Activated CD8-positive, alpha-beta memory T cell treated with anti-CD3 and anti-CD28 coated beads for 1 hour (primary cell): ENCODE data around the gene WDR75.

ENCODE experiments used
- DNase-seq, 2 donors: peaks; one replicate each; pipeline ENCODE4 v3.0.0-alpha.2; 2020; ENCODE audit warnings: low read depth in 1 of 2; ENCODE audit errors: extremely low read depth in 1 of 2

The WDR75 gene

DNA sequence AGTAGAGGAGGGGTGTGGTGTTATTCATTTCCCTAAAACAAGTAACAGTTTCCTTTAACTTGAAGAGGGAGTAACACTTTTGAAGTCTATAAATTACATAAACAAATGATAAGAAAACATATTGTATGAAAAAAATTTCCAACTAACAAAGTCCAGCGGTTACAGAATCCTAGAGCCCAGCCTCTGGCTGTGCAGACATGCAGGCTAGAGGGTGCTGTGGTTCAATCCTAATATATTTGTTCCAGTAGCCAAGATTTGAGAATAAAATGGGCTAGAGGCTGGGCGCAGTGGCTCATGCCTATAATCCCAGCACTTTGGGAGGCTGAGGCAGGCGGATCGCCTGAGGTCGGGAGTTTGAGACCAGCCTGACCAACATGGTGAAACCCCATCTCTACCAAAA is 56.9 kb downstream of the WDR75 start:
- no peak for DNase-seq

DNA sequence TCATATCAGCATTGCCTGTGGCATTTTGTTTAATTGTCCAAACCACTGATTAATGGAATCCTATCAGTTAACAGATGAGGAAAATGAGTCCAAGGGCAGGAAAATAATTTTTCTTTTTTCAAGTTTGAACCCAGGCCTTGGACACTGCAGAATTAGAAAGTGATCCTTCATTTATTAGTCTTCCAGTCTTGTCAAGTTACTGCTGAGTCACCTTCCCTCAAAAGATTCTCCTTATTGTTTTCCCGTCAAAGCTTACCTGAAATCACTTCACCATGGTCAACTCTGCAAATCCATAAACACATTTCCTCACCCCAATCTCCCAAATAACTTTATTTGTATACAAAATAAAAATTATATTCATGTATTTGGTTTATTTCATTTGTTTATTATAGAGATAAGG is 57.9 kb downstream of the WDR75 start:
- no peak for DNase-seq

DNA sequence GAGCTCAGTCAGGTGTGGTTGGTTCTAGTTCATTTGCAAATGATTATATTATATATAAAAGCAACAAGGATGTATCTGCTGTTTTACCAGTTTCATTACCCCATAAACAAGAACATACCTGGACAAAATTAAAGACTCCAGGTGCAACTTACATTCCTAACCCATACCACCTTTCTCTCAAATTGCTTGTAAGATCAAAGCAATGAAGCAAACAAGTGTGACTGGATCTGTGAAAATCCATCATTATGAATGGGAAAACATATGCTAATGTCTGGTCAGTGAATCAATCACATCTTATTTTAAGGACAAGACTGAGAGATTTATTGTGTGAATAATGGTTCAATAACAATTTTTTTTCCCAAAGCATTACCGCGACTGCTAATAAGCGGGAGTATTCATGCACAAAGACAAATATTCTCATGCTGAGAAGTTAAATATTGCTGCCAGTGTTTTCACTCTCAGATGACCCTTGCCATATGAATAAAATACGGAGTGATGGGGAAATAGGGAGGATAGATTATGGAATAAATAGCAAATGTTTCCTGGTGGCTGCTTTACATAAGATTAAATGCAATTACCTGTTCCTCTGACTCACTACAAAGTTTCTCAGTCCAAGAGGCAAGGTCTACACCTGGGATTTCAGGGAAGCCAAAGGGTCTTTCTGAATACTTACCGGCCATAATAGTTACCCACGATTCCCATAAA is 59.3 kb downstream of the WDR75 start:
- DNase-seq, result no peak

DNA sequence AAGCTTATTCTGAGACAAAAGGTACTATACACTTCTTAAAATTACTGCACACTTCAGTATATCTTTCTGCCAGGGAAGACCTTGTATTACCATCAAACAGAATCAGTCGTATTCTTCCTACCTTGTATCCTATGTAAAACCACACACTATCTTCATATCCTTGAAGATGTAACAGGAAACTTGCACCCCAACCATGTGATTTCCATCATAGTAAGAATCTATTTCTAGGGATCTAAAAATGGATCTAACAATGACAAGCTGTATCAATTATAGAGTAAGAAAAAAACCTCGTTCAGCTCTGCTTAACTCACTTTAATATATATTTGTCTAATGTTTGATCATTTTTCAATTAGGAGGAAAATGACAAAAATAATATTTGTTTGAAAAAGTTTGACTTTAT is 60.2 kb downstream of the WDR75 start:
- no peak for DNase-seq

DNA sequence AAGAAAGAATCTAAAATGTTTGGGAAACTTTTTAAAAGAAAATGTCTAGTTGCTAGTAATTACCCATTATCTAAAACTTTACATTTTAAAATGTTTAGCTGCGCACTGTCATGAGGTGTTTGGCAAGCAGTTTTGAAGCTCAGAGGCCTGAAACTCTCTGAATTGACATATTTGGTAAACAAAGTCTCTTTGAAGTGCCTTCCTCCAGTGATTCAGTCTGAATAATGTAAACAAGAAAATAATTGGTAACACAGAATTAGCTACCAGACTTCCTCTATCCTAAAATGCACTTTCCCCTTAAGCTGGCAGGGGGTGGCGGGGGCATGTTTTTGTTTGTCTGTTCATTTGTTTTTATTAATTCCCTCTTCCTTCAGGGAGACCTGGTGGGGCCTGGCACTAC is 61.4 kb downstream of the WDR75 start:
- DNase-seq, result no peak

DNA sequence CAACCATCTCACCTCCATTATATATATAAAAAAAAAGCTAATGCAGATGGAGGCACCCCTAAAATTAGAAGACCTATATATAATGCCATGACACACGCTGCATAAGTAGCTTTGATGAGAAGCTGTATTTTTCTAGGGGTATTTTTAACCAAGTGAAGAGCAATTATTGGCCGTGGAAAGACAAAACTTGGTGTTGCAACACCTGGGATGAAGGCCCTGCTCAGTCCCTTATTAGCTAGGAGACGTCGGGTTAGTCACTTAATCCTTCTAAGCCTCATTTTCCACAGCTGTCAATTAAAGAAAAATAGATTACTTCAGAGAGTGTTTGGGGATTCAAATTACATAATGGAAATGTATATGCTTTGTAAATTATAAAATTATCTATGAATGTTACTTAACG is 63.0 kb downstream of the WDR75 start:
- DNase-seq, result no peak

DNA sequence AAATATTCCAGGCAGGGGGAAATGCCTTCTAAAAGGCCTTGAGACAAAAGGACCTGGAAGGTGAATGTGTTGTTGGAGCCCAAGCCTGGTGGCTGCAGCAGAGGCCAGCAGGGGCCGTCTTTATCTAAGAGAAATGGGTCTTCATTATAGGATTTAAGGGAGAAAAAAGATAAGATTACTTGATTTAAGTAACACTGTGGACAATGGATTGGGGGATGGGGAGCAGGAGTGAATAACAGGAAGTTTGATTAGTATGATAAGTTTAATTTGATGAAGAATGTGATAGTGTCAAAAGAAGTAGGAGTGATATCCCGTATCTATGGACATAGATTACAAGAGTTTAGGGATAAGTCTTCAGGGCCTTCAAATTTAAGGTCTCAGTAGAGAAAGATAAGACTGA is 64.2 kb downstream of the WDR75 start:
- DNase-seq, result no peak

DNA sequence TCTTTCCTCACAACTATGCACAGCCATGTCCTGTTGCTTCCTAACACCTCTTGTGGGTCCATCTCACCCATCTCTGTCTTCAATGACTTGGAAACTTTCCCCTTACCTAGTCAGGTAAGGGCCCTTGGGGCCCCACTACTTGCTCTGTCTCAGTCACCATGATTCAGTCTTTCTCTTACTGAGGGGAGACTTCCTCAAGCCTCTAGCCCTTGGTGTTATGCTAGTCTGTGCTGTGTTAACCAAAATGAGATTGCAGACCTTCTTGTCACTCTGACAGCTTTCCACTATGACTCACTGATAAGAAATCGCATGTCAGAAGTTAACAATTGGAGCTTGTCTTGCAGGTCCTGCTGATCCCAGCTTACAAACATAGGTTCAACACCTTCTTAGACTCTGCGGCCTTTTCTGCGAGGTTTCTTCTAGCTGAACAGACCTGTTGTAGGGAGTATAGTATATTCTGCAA is 65.3 kb downstream of the WDR75 start:
- DNase-seq, result no peak

DNA sequence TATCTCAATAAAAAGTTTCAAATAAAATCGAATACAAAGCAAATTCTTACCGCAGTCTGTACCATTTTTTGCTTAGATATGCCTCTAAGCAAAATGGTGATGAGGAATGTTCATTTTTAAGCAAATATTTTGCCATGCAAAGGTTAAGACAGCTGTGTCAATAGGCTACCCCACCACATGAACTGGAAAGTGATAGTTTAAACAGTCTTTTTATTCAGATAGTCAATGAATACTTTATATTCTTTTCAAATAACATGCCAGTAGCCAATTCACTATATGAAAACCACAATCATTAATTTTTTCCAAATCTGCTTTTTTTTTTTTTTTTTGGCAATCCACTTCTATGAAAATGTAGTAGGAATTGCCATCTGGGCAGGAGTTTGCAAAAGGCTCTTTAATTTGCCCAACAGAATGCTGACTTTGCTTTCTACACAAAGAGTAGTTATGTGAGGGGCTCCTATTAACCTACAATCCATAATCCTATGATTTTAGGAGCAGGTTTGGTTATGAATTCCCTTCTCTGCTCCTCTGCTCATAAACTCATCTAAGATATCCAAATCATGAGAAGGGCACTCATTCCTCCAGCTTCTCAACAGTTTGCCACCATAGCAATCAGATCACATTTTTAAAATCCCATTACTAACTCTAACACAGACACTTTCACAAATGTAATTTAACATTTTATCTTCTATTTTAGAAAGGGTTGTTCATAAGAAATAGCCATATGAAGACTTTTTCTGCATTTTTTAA is 70.1 kb downstream of the WDR75 start:
- DNase-seq, result no peak

DNA sequence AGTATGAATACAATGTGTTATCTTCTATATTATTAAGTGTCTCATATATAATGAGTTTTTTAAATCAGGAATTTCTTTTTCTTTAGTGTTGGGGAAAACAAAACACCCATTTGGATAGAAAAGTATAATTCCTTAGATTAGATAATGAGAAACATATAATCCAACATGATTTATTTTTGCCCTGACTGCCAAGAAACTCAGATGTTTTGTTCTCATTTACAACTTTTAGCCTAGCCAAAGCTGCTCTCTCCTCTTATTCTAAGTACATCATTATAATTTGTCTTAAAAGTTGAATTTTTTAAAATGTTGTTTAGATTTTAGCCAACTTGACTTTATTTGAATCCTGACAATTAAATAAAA is 70.7 kb downstream of the WDR75 start:
- DNase-seq, result no peak

DNA sequence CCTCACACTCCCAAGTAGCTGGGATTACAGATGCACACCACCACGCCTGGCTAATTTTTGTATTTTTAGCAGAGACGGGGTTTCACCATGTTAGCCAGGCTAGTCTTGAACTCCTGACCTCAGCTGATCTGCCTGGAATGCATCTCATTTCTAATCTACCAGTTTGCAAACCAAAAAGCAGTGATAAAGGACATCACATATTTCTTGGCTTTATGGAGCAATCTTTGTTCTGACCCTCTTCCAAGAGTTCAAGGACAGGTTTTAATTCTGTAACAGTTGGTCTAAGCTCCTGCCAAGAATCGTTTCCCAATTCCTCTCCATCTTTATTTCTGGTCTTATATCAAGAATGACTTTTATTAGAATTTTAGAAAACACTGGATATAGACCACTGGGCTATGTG is 71.6 kb downstream of the WDR75 start:
- no peak for DNase-seq

DNA sequence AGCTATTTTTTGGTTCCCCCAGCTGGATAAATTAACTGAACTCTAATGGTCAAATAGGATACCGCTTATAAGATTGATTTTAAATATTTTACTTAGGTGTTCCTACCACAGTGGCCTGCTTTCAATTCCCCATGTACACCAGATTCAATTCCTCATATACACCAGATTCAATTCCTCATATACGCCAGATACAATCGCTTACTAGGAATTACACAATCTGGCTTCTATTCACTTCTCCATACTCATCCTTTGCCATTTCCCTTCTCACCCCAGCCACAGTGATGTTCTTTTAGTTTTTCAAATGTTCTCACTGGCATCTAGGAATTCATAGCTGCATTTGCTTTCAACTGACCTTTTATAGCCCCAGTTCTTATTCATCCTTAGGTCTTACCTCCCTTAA is 72.8 kb downstream of the WDR75 start:
- no peak for DNase-seq

DNA sequence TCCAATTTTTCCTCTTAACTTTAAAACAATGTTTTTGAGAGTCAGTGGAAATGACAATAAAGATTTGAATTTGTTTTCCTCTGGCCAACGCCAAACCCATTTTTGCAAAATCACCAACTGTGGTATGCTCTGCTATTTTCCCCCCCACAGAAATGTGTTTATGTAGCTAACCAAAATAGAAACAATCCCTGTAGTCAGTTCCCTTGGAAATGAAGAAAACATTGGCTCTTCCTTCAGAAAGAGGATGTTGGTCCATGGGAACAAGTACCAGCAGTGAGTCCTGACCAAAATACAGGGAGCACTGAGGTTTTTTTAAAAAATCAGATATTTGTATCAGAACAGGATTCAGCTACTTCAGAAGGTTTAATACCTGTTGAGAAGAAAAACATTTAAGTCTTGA is 74.0 kb downstream of the WDR75 start:
- DNase-seq, result no peak

DNA sequence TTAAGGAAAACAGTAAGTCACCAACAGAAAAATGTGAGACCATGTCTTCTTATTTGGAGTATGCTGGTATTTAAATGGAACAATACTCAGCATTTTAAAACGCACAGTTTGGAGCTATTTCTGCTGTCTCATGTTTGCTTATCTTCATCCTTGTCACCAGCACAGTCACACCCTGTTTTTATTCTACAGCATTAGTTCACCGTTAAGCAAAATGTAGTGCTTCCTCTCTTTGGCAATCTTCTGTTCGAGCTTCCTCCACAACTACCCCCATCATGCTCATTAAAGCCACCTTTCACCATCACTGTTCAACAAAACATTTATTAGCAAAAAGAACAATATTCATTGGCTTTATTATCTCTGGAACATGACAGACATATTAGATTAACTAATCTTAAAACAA is 75.3 kb downstream of the WDR75 start:
- no peak for DNase-seq

DNA sequence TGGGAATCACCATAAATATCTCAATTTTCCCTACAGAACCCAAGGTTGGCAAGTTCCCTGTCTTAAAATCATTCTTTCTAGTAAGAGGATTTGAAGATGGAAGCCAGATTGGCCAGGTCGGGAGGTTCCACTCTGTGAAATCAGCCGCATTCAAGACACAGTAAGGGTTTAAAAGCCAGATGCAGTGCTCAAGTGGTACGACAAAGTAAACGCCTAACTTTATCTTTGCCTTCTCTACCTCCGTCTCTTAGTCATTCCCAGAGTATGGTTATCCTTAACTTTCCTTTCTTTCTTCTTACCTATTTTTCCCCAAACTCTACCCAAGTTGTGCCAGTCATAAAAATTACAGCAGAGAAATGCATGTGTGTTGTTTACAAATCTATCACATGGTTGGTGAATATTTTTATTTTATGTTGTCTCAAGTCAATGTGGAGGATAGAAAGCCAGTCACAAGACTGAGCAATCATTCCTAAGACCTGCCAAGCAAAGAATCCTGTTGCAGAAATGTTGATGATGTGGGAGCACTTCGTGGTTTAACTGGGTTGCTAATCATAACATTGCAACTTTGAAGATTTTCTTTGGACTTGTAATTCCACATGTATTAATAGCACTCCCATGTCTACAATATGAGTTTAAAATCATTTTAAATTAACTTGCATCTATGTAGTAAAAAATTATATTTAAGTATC is 76.7 kb downstream of the WDR75 start:
- DNase-seq, result no peak

DNA sequence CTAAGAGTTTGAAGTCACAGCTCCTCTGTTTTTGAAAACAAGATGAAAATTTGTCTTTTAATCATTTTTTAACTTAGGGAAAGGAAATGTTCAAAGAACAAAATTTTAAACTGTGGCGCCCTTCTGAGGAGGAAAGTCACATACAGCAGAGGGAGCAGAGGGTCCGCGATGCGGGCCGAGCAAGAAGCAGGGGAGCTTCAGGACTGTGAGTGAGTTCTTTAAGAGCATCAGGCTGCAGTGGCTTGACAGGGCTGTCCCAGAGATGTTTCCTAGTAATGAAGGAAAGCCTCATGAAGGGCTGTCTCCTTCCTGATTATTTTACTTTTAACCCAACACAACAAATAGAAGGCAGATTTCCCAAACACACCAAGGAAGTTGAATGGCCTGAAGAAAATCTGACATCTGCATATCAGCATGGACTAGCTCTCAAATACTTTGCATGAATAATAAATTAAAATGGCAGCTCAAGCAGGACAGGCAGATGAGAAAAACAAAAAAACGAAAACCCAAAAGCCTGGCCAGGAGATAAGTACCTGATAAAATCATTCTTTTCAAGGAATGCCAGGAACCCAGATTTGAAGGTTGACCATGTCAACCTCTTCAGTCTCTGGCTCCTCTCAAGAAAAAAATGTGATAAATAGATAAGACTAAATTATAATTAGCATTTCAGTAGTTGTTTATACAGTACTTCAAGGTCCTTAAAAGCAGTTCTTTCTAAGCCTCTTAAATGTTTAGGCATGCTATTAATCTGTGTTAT is 78.5 kb downstream of the WDR75 start:
- no peak for DNase-seq

DNA sequence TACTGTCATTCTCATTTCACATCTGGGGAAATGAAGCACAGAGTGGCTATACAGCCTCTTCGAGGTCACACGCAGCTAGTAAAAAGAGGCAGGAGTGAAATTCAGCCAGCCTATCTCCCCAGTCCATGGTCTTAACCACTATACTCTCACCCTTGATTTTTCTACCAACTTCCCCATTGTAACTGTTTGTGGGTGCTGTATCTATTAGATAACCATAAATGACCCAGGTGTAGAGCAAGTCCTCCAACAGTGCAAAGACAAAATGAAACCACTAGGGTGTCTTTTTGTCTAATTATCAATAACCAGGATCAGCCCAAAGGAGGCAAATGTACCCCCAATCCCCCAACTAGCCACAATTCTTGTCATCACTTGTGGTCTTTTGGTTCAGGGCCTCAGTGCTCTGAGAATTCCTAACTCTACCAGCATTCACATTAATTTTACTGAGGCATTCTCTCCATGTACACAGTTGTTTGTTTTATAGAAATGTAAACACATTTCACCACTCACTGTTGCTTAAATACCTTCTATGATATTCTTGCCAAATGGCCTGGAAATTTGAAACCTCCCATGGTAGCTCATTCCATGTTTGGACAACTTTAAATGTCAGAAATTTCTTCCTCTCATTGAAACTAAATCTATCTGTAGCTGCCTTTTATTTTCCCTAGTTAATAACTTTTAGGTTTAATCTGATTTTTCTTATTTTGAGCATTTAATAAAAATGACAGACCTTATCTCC is 80.6 kb downstream of the WDR75 start:
- no peak for DNase-seq

DNA sequence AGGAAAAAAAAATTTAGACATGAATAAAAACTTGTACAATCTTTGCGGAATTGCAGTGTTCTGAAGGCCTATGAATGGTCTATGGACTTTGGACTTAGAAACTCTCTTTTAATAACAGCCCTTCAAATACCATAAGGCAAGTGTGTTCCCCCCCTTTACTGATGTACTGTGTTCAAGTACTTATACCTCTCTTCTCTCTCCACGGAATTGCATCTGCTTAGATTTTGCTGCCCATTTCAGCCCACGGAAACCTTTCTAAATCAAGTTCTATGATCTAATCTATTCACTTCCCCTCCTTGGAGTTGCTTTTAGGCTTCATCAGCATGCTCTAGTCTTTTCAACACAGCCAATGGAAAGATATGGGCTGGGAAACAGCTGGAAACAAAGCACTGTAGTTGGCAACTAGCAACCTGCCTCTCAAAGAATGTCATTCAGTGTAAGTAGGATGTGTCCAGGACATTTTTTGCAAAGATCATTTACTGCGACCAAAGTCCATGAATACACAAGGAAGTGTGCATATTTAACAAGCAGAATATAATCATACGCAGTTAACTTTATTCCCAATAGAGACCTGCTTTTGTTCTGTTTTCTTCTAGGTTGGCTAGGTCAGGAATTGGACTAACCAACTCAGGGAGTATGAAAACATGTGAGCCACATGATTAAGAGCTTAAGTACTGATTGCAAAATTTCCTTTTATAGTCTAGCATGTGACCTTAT is 81.3 kb downstream of the WDR75 start:
- DNase-seq, result no peak

DNA sequence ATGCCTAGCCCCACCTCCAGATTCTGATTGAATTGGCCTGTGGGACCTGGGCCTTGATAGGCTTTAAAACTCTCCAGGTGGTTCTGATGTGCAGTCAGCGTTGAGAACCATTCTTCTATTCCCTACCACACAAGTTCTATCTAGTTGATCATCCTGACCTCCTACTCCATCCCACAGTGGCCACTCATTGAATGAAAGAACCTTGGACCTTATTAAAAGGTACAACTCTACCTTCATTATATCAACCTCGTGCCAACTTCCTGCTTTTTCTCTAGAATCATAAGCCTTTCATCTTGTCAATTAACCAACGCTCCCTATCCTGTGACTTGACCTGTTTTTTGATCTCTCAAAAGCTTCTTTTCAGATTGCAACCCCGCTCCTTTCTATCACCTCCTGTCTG is 83.5 kb downstream of the WDR75 start:
- DNase-seq, result no peak
